Lung microvascular endothelial cell (primary cell): ENCODE measurements around the gene MORF4L2. TPM values are rescaled to one million over a fixed set of nuclear protein-coding genes. Genes with fewer than 3 reads are reported as not detected.

Experiments
- DNase-seq, 2 donors: peaks; one replicate each; pipeline versions ENCODE4 v3.0.0 to v3.0.0-alpha.2; 2010; ENCODE audit warnings: low read depth in 2 of 2
- total RNA-seq: library from RNA; depleted of rRNA; stranded (reverse); fragments of >200 nt; gene quantifications from 2 replicates; pipeline ENCODE4 v1.2.1, GENCODE V29; 2014

MORF4L2 gene
- 351 and 368 TPM in 2 replicates for total RNA-seq

- peak; percentile 98 for DNase-seq
These were observed at the start of gene MORF4L2 for GRCh38 chrX:103686199-103687072. Gene MORF4L2, minus strand, starts transcription at chrX:103686699. Its CDS starts 9,672 bp downstream, at chrX:103677027.

- DNase-seq, result peak; percentile 24 to 35
These were observed 47.7 kb upstream of the MORF4L2 start for GRCh38 chrX:103734125-103734760.

GRCh38 chrX:103733017-103733416 lies 46.5 kb upstream of the MORF4L2 start:
- DNase-seq, result no peak

GRCh38 chrX:103730796-103731493 lies 44.4 kb upstream of the MORF4L2 start:
- peak; percentile 81 to 95 for DNase-seq

GRCh38 chrX:103730147-103730795 lies 43.8 kb upstream of the MORF4L2 start:
- DNase-seq, result peak; percentile 21 to 47

- DNase-seq, result no peak
These were observed 42.5 kb upstream of the MORF4L2 start for GRCh38 chrX:103729015-103729414.

GRCh38 chrX:103727115-103727514 lies 40.6 kb upstream of the MORF4L2 start:
- no peak for DNase-seq

GRCh38 chrX:103726477-103726876 lies 40.0 kb upstream of the MORF4L2 start:
- no peak for DNase-seq

GRCh38 chrX:103722505-103722904 lies 36.0 kb upstream of the MORF4L2 start:
- DNase-seq, result peak in 1 of 2 donors; percentile 10

- no peak for DNase-seq
These were observed 31.6 kb upstream of the MORF4L2 start for GRCh38 chrX:103718120-103718519.

GRCh38 chrX:103716962-103717361 lies 30.5 kb upstream of the MORF4L2 start:
- DNase-seq, result peak; percentile 24 to 50

- DNase-seq, result no peak
These were observed 24.1 kb upstream of the MORF4L2 start, which contains the start of gene TMEM31 for GRCh38 chrX:103710609-103711008. Gene TMEM31, plus strand, starts transcription at chrX:103710909. Its CDS starts 1,350 bp downstream, at chrX:103712259.

GRCh38 chrX:103704863-103705262 lies 18.4 kb upstream of the MORF4L2 start:
- no peak for DNase-seq

GRCh38 chrX:103699243-103699642 lies 12.7 kb upstream of the MORF4L2 start:
- no peak for DNase-seq

GRCh38 chrX:103697687-103698086 lies 11.2 kb upstream of the MORF4L2 start:
- no peak for DNase-seq

GRCh38 chrX:103691059-103691458 lies 4.6 kb upstream of the MORF4L2 start:
- DNase-seq, result no peak

GRCh38 chrX:103688946-103689345 lies 2.4 kb upstream of the MORF4L2 start:
- peak; percentile 38 to 56 for DNase-seq

- peak; percentile 79 to 87 for DNase-seq
These were observed 1.2 kb upstream of the MORF4L2 start for GRCh38 chrX:103687696-103688201.

- peak; percentile 84 to 90 for DNase-seq
These were observed 685 bp upstream of the MORF4L2 start for GRCh38 chrX:103687073-103687695.

- DNase-seq, result peak; percentile 19 to 39
These were observed 1.1 kb downstream of the MORF4L2 start for GRCh38 chrX:103685396-103685795.

- no peak for DNase-seq
These were observed 5.1 kb downstream of the MORF4L2 start for GRCh38 chrX:103681443-103681842.
